Measurements from ENCODE around the gene GRID1.

GRCh38 chr10:86078639-86079035, 288.0 kb downstream of the GRID1 start:
- TF ChIP-seq CTCF (optimal IDR thresholded peaks at IDR 0.05 in 1 of 3, IDR thresholded peaks at IDR 0.05 in 1 of 3, conservative IDR thresholded peaks at IDR 0.05 in 1 of 3; ENCODE audit: extremely low read depth in 1 of 3, insufficient read depth in 2 of 3, low read length in 3 of 3): no peak
- no peak for TF ChIP-seq EZH2 (IDR thresholded peaks at IDR 0.05; ENCODE audit: low read length)
